Occipital lobe (tissue), 2 donors: ENCODE measurements around the gene SNRNP35. TPM values are rescaled to one million over a fixed set of nuclear protein-coding genes. Genes with fewer than 3 reads are reported as not detected.

ENCODE experiments used
- small RNA-seq: library from RNA; depleted of rRNA; stranded (forward); fragments of <200 nt; gene quantifications from one replicate; pipeline ENCODE3, GENCODE V24; 2014
- total RNA-seq: library from RNA; depleted of rRNA; stranded (reverse); fragments of >200 nt; gene quantifications from one replicate; pipeline ENCODE4 v1.2.3, GENCODE V29; 2014

SNRNP35 gene
- total RNA-seq, 1 donor from 2014 or later: 25.4 TPM

Small RNA genes lying within 50 kb of the gene (small RNA-seq; reads per million reads assigned to genes)
- not detected for gene AC145423.2

Other genes with a start within 250 kb of the SNRNP35 start
- 101 TPM for gene MPHOSPH9, start 225.0 kb upstream of the SNRNP35 start, total RNA-seq
- 13.9 TPM for gene MTRFR, start 224.7 kb upstream of the SNRNP35 start, total RNA-seq
- gene CDK2AP1, start 186.3 kb upstream of the SNRNP35 start, total RNA-seq: 75.0 TPM
- 48.4 TPM for gene SBNO1, start 93.3 kb upstream of the SNRNP35 start, total RNA-seq
- gene KMT5A, start 74.0 kb upstream of the SNRNP35 start, total RNA-seq: 31.5 TPM
- 0.78 TPM for gene RILPL2, start 21.5 kb upstream of the SNRNP35 start, total RNA-seq
- gene RILPL1, start 75.6 kb downstream of the SNRNP35 start, total RNA-seq: 4.8 TPM
- gene TMED2, start 126.4 kb downstream of the SNRNP35 start, total RNA-seq: 244 TPM
- 21.5 TPM for gene DDX55, start 144.0 kb downstream of the SNRNP35 start, total RNA-seq
- gene EIF2B1, start 175.5 kb downstream of the SNRNP35 start, total RNA-seq: 27.1 TPM
- gene GTF2H3, start 175.7 kb downstream of the SNRNP35 start, total RNA-seq: 38.7 TPM
- 17.9 TPM for gene TCTN2, start 213.0 kb downstream of the SNRNP35 start, total RNA-seq